Effector memory CD4-positive, alpha-beta T cell (primary cell): ENCODE data around the gene STX7.

ENCODE experiments used
- DNase-seq, 3 donors: peaks; one replicate each; pipeline ENCODE4 v3.0.0-alpha.2; 2020
- H3K27ac ChIP-seq: 2 replicates; pipeline ENCODE4 v1.7.0; 2013; ENCODE audit warnings: mild to moderate bottlenecking, low read length, moderate library complexity; ENCODE audit not compliant: insufficient read depth, poor library complexity, severe bottlenecking
- H3K27me3 ChIP-seq: replicated peaks from 2 replicates; pipeline ENCODE4 v1.7.0; 2013; ENCODE audit warnings: mild to moderate bottlenecking, low read length; ENCODE audit not compliant: insufficient read depth, control insufficient read depth, poor library complexity, severe bottlenecking
- H3K36me3 ChIP-seq: 2 replicates; pipeline ENCODE4 v1.7.0; 2013; ENCODE audit warnings: mild to moderate bottlenecking, low read length, moderate library complexity; ENCODE audit not compliant: control insufficient read depth, insufficient read depth
- H3K4me1 ChIP-seq: 2 replicates; pipeline ENCODE4 v1.7.0; 2013; ENCODE audit warnings: low read length, mild to moderate bottlenecking; ENCODE audit not compliant: control insufficient read depth, insufficient read depth, poor library complexity, severe bottlenecking
- H3K4me3 ChIP-seq: 2 replicates; pipeline ENCODE4 v1.7.0; 2013; ENCODE audit warnings: low read length, low read depth, mild to moderate bottlenecking; ENCODE audit not compliant: insufficient read depth, poor library complexity, severe bottlenecking
- H3K9me3 ChIP-seq: 2 replicates; pipeline ENCODE4 v1.7.0; 2013; ENCODE audit warnings: mild to moderate bottlenecking, low read length, moderate library complexity; ENCODE audit not compliant: control insufficient read depth

The STX7 gene

DNA sequence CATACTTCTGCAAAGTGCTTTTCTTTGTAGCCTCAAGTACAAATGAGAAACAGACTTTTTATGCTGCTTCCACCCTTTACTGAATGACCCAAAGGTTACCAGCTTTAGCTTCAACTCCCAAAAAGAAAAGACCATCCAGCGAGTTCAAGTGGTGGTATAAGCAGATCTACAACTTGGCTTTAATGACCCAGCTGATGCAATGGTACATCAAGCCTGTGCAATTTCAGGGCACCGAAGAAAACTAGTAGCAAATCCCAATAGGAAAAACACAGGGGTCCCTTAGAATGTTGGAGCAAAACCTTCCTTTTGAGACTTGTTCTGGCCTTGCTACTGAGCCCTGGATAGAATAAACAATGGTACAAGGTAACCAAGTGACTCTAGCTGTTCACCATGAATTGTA is 33.8 kb downstream of the STX7 start:
- no peaks in the 10 kb centered on the region for H3K36me3 ChIP-seq
- H3K9me3 ChIP-seq, result no peaks in the 10 kb centered on the region
- no peaks in the 10 kb centered on the region for H3K4me1 ChIP-seq
- no peak for DNase-seq
- H3K4me3 ChIP-seq, result no peak overlapping the region
- no peak overlapping the region for H3K27ac ChIP-seq
- no peaks in the 10 kb centered on the region for H3K27me3 ChIP-seq

- Histone ChIP-seq H3K27ac (no peak overlapping the region), H3K27me3 (no peaks in the 10 kb centered on the region), H3K4me3 (no peak overlapping the region), H3K9me3 (no peaks in the 10 kb centered on the region), H3K4me1 (no peaks in the 10 kb centered on the region), H3K36me3 (no peaks in the 10 kb centered on the region)
- DNase-seq, result no peak
These were observed 34.2 kb downstream of the STX7 start for GRCh38 chr6:132478674-132479073.

- Histone ChIP-seq H3K36me3 (no peaks in the 10 kb centered on the region), H3K27ac (no peak overlapping the region), H3K4me1 (no peaks in the 10 kb centered on the region)
These were observed 34.6 kb downstream of the STX7 start for GRCh38 chr6:132478266-132478665.

DNA sequence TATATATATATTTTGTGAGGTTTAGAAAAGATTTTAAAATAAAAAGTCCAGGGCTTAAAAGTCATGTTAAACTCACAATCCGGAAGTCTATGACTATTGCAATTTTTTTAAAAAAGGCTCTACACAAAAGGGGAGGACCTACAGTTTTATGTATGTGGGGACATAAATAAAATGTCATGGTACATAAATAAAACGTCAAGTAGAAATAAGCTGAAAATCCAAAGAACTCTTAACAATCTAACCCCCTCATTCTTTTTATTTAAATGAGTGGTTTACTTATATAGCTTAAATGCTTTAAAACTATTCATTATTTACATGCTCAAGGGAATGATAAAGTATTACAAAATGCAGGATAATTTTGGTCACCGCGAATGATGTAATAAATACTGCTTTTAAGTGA is 36.2 kb downstream of the STX7 start:
- Histone ChIP-seq H3K4me1 (no peaks in the 10 kb centered on the region), H3K9me3 (no peaks in the 10 kb centered on the region), H3K27ac (no peak overlapping the region), H3K27me3 (no peaks in the 10 kb centered on the region), H3K36me3 (peaks cover 5% of the 10 kb centered on the region), H3K4me3 (no peak overlapping the region)
- no peak for DNase-seq

More at GRCh38 chr6:132478266-132478665, 34.6 kb downstream of the STX7 start:
- Histone ChIP-seq H3K9me3 (no peaks in the 10 kb centered on the region), H3K27me3 (no peaks in the 10 kb centered on the region), H3K4me3 (no peak overlapping the region)
- DNase-seq, result no peak

DNA sequence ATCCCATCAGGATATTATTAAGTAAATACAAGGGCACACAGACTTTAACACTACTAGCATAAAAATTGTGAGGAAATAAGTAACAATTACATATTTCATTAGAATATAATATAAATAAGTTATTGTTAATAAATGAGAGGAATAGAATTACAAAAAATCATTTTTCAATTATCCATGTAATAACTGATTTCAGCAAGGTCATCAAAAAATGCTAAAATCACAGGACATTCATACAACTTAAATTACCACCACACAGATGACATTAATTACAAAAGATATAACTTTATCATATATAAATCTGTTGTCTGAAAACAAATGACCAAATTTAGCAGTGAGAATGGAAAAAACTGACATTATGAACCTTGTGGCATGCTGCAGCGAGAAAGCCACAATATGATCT is 37.0 kb downstream of the STX7 start:
- no peaks in the 10 kb centered on the region for H3K27me3 ChIP-seq
- no peaks in the 10 kb centered on the region for H3K9me3 ChIP-seq
- no peaks in the 10 kb centered on the region for H3K4me1 ChIP-seq
- no peak overlapping the region for H3K27ac ChIP-seq
- H3K4me3 ChIP-seq, result no peak overlapping the region
- no peak for DNase-seq
- H3K36me3 ChIP-seq, result peaks cover 13% of the 10 kb centered on the region

- H3K4me3 ChIP-seq, result no peak overlapping the region
- no peak for DNase-seq
- H3K9me3 ChIP-seq, result no peaks in the 10 kb centered on the region
- H3K4me1 ChIP-seq, result no peaks in the 10 kb centered on the region
- no peaks in the 10 kb centered on the region for H3K27me3 ChIP-seq
- H3K36me3 ChIP-seq, result peaks cover 28% of the 10 kb centered on the region
- H3K27ac ChIP-seq, result no peak overlapping the region
These were observed 41.1 kb downstream of the STX7 start for GRCh38 chr6:132471787-132472186.

GRCh38 chr6:132466952-132467351 is 46.0 kb downstream of the STX7 start:
- H3K4me3 ChIP-seq, result no peak overlapping the region
- peaks cover 50% of the 10 kb centered on the region for H3K36me3 ChIP-seq
- H3K9me3 ChIP-seq, result no peaks in the 10 kb centered on the region
- H3K27ac ChIP-seq, result no peak overlapping the region
- H3K4me1 ChIP-seq, result no peaks in the 10 kb centered on the region
- H3K27me3 ChIP-seq, result no peaks in the 10 kb centered on the region
- DNase-seq, result no peak

DNA sequence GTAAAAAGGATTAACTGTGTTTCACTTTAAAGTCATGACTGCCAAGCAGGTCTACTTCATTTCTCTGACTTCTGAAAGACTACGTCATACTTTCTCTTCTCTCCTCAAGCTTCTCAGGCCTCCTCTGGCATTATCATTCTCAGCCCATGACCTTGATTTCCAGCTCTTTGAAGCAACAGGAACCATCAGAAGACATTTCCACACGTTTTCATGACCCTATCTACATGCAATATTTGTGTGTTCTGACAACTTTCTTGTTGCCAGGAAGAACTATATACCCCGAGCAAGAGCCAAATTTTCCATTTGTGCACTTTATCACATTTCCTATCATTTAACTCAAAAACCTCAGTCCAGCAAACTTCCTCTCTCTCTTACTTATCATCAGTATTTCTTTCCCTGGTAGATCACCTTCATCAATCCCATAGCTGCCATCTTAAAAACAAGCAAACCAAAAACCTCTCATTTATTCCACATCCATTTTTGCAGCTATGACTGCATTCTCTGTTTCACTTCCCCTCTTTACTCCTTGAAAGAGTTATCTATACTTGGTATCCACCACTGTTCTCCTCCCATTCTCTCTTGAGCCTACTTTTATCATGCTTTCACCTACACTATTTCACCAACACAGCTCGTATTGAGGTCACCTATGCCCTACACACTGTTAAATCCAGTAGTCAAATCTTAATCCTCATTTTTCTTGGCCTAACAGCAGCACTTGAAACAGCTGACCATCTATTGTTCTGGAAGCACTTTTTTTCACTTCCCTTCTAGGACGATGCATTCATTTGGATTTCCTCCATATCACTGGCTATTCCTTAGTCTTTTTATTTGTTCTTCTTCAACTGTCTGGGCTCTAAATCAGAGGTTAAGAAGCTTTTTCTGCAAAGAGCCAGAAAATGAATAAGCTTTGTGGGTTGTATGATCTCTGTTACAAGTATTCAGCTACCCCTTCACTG is 47.1 kb downstream of the STX7 start:
- no peaks in the 10 kb centered on the region for H3K4me1 ChIP-seq
- H3K36me3 ChIP-seq, result peaks cover 45% of the 10 kb centered on the region
- H3K4me3 ChIP-seq, result no peak overlapping the region
- H3K9me3 ChIP-seq, result no peaks in the 10 kb centered on the region
- H3K27me3 ChIP-seq, result no peaks in the 10 kb centered on the region
- no peak for DNase-seq
- no peak overlapping the region for H3K27ac ChIP-seq

GRCh38 chr6:132464538-132465256 is 48.2 kb downstream of the STX7 start:
- DNase-seq, result no peak
- H3K4me3 ChIP-seq, result no peak overlapping the region
- no peaks in the 10 kb centered on the region for H3K9me3 ChIP-seq
- no peaks in the 10 kb centered on the region for H3K4me1 ChIP-seq
- peaks cover 53% of the 10 kb centered on the region for H3K36me3 ChIP-seq
- no peak overlapping the region for H3K27ac ChIP-seq
- H3K27me3 ChIP-seq, result no peaks in the 10 kb centered on the region

- no peaks in the 10 kb centered on the region for H3K4me1 ChIP-seq
- H3K27ac ChIP-seq, result no peak overlapping the region
- H3K36me3 ChIP-seq, result peaks cover 50% of the 10 kb centered on the region
- H3K27me3 ChIP-seq, result no peaks in the 10 kb centered on the region
- H3K4me3 ChIP-seq, result no peak overlapping the region
- H3K9me3 ChIP-seq, result no peaks in the 10 kb centered on the region
- DNase-seq, result no peak
These were observed 51.0 kb downstream of the STX7 start for GRCh38 chr6:132461958-132462357.
